Fibroblast of villous mesenchyme (primary cell): ENCODE data around the gene TRIP4. TPM values are rescaled to one million over a fixed set of nuclear protein-coding genes. Genes with fewer than 3 reads are reported as not detected.
A peak's percentile ranks its signal among the peaks of the same experiment; 100 is the strongest.

ENCODE experiments used
- DNase-seq: peaks from one replicate; pipeline ENCODE4 v3.0.0-alpha.2; 2010; ENCODE audit warnings: low read depth
- H3K4me3 ChIP-seq: 2 replicates; pipeline ENCODE4 v1.5.1; 2011; ENCODE audit warnings: low read depth, mild to moderate bottlenecking, low read length
- total RNA-seq: library from RNA; depleted of rRNA; stranded (reverse); fragments of >200 nt; gene quantifications from 2 replicates; pipeline ENCODE4 v1.2.3, GENCODE V29; 2012
- TF ChIP-seq, protein P1 (sequence below): IDR thresholded peaks from 2 replicates; pipeline ENCODE4 v1.5.1; 2012; ENCODE audit warnings: low read depth, mild to moderate bottlenecking, low read length; ENCODE audit not compliant: insufficient read depth

Gene TRIP4
- total RNA-seq, 1 donor, result 10.8 TPM

GRCh38 chr15:64444836-64445235 is 57.2 kb downstream of the TRIP4 start:
- DNase-seq, result no peak
- TF ChIP-seq, protein P1, sequence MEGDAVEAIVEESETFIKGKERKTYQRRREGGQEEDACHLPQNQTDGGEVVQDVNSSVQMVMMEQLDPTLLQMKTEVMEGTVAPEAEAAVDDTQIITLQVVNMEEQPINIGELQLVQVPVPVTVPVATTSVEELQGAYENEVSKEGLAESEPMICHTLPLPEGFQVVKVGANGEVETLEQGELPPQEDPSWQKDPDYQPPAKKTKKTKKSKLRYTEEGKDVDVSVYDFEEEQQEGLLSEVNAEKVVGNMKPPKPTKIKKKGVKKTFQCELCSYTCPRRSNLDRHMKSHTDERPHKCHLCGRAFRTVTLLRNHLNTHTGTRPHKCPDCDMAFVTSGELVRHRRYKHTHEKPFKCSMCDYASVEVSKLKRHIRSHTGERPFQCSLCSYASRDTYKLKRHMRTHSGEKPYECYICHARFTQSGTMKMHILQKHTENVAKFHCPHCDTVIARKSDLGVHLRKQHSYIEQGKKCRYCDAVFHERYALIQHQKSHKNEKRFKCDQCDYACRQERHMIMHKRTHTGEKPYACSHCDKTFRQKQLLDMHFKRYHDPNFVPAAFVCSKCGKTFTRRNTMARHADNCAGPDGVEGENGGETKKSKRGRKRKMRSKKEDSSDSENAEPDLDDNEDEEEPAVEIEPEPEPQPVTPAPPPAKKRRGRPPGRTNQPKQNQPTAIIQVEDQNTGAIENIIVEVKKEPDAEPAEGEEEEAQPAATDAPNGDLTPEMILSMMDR, result no peak
- no peak overlapping the region for H3K4me3 ChIP-seq

DNA sequence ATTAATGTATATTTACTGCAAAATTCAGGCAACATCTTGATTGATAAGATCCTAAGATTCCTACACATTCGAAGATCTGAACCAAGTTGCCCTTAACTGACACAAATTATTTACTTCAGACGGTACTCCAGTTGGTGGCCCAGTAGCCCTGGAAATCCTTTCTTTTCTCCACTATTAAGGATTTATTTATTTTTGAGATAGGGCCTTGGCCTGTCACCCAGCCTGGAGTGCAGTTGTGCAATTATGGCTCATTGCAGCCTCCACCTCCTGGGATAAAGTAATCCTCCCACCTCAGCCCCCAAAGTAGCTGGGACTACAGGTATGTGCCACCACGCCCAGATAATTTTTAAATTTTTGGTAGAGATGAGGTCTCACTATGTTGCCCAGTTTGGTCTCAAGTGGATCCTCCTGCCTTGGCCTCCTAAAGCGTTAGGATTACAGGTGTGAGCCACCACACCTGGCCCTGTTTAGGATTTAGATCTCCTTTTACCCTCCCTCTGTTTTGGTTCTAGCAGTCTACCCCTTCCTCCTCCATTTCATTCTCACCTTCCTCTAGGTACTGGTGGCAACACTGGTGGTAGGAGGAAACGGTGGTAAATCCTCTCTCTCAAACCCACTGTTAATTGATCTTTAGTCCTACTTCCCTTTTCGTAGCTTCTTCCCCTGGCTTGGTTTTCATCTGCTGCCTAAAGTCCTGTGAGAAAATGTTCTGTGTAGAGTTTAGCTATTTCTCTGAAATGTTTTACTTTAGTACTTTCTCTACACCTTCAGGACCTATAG is 60.1 kb downstream of the TRIP4 start:
- H3K4me3 ChIP-seq, result no peak overlapping the region
- TF ChIP-seq, protein P1, result no peak
- no peak for DNase-seq

- peak; percentile 38 for DNase-seq
- H3K4me3 ChIP-seq, result no peak overlapping the region
- TF ChIP-seq, protein P1, result no peak
These were observed 65.5 kb downstream of the TRIP4 start for GRCh38 chr15:64452988-64453688.

- TF ChIP-seq, protein P1, result no peak
- no peak overlapping the region for H3K4me3 ChIP-seq
- DNase-seq, result peak; percentile 54
These were observed 66.0 kb downstream of the TRIP4 start for GRCh38 chr15:64453689-64454037.

GRCh38 chr15:64454282-64454681 is 66.6 kb downstream of the TRIP4 start:
- H3K4me3 ChIP-seq, result no peak overlapping the region
- no peak for DNase-seq
- TF ChIP-seq, protein P1, result no peak

GRCh38 chr15:64455961-64456371 is 68.3 kb downstream of the TRIP4 start:
- no peak overlapping the region for H3K4me3 ChIP-seq
- TF ChIP-seq, protein P1, result no peak
- peak; percentile 53 for DNase-seq
